Heart right ventricle (tissue), 16 donors: ENCODE measurements around the gene ZNF432. TPM values are rescaled to one million over a fixed set of nuclear protein-coding genes. Genes with fewer than 3 reads are reported as not detected.
A peak's percentile ranks its signal among the peaks of the same experiment; 100 is the strongest.
"Not testable (repeated sequence)": the region's sequence is repeated elsewhere in the genome, so short reads cannot be mapped to it uniquely, and the experiment has no call there.

Experiments used
- ATAC-seq, 8 donors: fragments of 200-7000 bp; cut with Tn5 transposase; one replicate each; pipeline ENCODE4 v1.9.1; 2020; ENCODE audit warnings: mild to moderate bottlenecking in 8 of 8, moderate library complexity in 8 of 8, moderate number of reproducible peaks in 1 of 8
- DNase-seq, 2 donors: peaks; one replicate each; pipeline ENCODE4 v3.0.0-alpha.2; 2020
- H3K27ac ChIP-seq, 10 donors: fragments of 200-600 bp; sonication (generic) in 2 of 10; one replicate each; pipeline versions ENCODE4 v1.5.0 to v1.8.0; 2020 to 2022; ENCODE audit warnings: mild to moderate bottlenecking in 3 of 10
- H3K27me3 ChIP-seq, 7 donors: fragments of 200-600 bp; one replicate each; pipeline ENCODE4 v1.8.0; 2021 to 2022; ENCODE audit warnings: mild to moderate bottlenecking in 2 of 7
- H3K36me3 ChIP-seq, 9 donors: fragments of 200-600 bp; sonication (generic) in 1 of 9; one replicate each; pipeline versions ENCODE4 v1.5.0 to v1.8.0; 2020 to 2022; ENCODE audit warnings: mild to moderate bottlenecking in 2 of 9
- H3K4me1 ChIP-seq, 9 donors: fragments of 200-600 bp; sonication (generic) in 1 of 9; one replicate each; pipeline versions ENCODE4 v1.5.0 to v1.8.0; 2020 to 2022; ENCODE audit warnings: mild to moderate bottlenecking in 4 of 9
- H3K4me3 ChIP-seq, 10 donors: fragments of 200-600 bp; sonication (generic) in 2 of 10; one replicate each; pipeline versions ENCODE4 v1.5.0 to v1.8.0; 2020 to 2022; ENCODE audit warnings: mild to moderate bottlenecking in 7 of 10, moderate library complexity in 2 of 10
- H3K9me3 ChIP-seq, 11 donors: fragments of 200-600 bp in 10 of 11; sonication (generic) in 2 of 11; one replicate each; pipeline versions ENCODE4 v1.5.0 to v1.8.0; 2013 to 2022; ENCODE audit warnings: mild to moderate bottlenecking in 2 of 11, control low read depth in 1 of 11, moderate library complexity in 1 of 11
- WGBS, 2 donors: extraction: QIAGEN DNeasy Blood & Tissue Kit; methylation state at CpG; one replicate each; pipeline ENCODE4 v1.1.7; 2013; ENCODE audit warnings: inconsistent platforms in 1 of 2; 5-methylcytosine and 5-hydroxymethylcytosine counted together
- intact Hi-C, 10 donors: fragments of 100-400 bp; cut with DNase I; formaldehyde crosslinking; loops; one replicate each; pipeline versions ENCODE4 v1.11.1 to v1.14.2; 2022
- long read RNA-seq, 3 donors: library from polyadenylated mRNA; unstranded; transcript quantifications; one replicate each; pipeline ENCODE4 v2.0.0, GENCODE V29; 2020 to 2021
- polyA plus RNA-seq, 2 donors: library from polyadenylated mRNA; stranded (reverse); fragments of 200-250 nt; gene quantifications; one replicate each; pipeline ENCODE4 v1.2.3, GENCODE V29; 2013
- total RNA-seq, 10 donors: library from RNA; stranded (reverse); fragmentation: NEBNext Ultra II Directional in 3 of 10; extraction: Animal tissue kit (Norgen Biotek cat#: 25700) in 3 of 10; gene quantifications; one replicate each; pipeline versions ENCODE4 v1.2.1 to v1.2.4, GENCODE V29; 2021 to 2023
- TF ChIP-seq, protein P1 (sequence below), 9 donors: fragments of 200-600 bp; sonication (generic) in 2 of 9; IDR thresholded peaks; one replicate each; pipeline versions ENCODE4 v1.5.0 to v1.8.0; 2021 to 2022; ENCODE audit warnings: antibody characterized with exemption in 9 of 9, mild to moderate bottlenecking in 5 of 9, moderate library complexity in 1 of 9
- donor health status: Arrhythmogenic right ventricular cardiomyopathy.
- donor health status: ischemic (EF 13 %, LVEDD 7.1; RV severe dilation, severe dysfunction).
- donor health status: healthy with polysubstance abuse.
- donor health status: DM: no; HTN: yes; CAD: no.
- donor health status: DM: no; HTN: no; CAD: no.
- donor health status: ischemic (EF 25% LVEDD 6.9; RV normal size, moderate dysfunction).
- donor health status: ischemic (EF 25% LVEDD 5.7; RV mildly dilated, moderate dysfunction).
- donor health status: healthy.
- donor health status: DM: yes; HTN: yes; CAD: no.
- donor health status: Ischemic cardiomyopathy.
- donor health status: ischemic (EF 35%, LVEDD 5.7; RV mildly dilated, moderate dysfunction).
- donor health status: nonischemic (EF 11% LVEDD 7.7; RV severe dilation, severe dysfunction).
- donor health status: DM: yes; HTN: yes; CAD: no.
- donor health status: PGD.
- donor health status: ischemic (EF 29% LVEDD 5.4; RV normal size, mild dysfunction).
- donor health status: nonischemic (EF 23%, LVEDD 6.1; RV moderate dilation, normal function).

Gene ZNF432
- total RNA-seq: 10 to 100 TPM in 2 of 10 donors, 1 to 10 TPM in 8; 5.1 to 11.4 (median 8.7) TPM
- polyA plus RNA-seq: 10 to 100 TPM in 1 of 2 donors, 1 to 10 TPM in 1; 3.8 to 14.4 TPM
- long read RNA-seq, donor 1, partial matches to known transcripts: 0 of 4 reads
- long read RNA-seq, donor 1, other reads (novel, unspliced or antisense): 1 of 4 reads
- long read RNA-seq, donor 2, partial matches to known transcripts: 0 of 4 reads
- long read RNA-seq, donor 2, other reads (novel, unspliced or antisense): 2 of 4 reads
- long read RNA-seq, donor 3, partial matches to known transcripts: 0 of 3 reads
- long read RNA-seq, donor 3, other reads (novel, unspliced or antisense): 1 of 3 reads

DNA sequence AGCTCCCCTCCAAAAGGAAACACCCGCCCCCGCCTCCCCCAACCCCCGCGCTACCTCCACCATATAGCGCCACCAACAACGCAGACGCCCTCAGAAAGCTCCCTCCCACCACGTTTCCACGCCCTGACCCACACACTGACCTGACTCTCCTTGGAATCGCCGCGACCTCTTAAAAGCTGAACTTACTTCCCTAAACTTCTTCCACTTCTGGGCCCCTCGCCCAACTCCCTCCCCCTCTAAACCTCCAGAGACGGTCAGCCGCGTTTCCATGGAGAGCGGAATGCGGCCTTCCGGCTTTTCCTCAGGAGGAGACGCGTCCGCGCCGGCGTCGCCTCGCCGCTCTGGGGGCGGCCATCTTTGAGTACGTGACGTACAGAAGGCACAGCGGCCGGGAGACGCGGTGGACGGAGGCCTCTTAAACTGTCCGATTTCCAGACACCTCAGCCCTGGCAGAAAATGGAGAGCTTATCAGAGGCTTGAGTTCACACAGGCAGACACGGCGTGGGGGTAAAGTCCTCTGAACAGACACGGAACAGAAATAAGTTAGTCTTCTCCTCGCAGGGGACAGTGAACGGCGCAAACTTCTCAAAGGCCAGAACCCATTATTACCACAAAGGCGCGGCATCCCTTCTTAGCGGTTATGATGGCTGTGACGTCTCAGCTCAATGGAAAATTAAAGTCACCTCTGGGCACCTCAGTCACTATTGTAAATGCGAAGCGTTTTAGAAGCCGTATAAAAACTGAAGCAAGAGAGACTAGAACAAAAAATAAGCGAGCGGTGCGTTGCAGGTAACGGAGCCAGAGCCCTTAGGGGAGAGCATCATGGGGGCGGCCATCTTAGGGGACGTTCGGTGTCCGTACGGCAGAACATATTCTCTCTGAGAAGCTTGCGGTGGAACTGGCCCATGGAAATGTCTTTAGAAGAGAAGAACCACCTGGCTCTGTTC lies at the start of gene ZNF432:
TSS of gene ZNF432 (minus strand) at position 284 of the 947 bp plus-strand sequence. CDS start 1,970 bp downstream, outside the sequence.
- ATAC-seq (peak; percentile 97 to 99 (median 99)), DNase-seq (peak; percentile 95 to 96)
- Histone ChIP-seq H3K4me1 (peaks cover 0 to 23% (median 11%) of the 10 kb centered on the region in 9 donors), H3K27me3 (no peaks in the 10 kb centered on the region), H3K27ac (peak within 1 kb of the TSS; percentile 88 to 99 (median 94)), H3K36me3 (peaks cover 0 to 36% (median 24%) of the 10 kb centered on the region in 9 donors), H3K9me3 (peaks cover 0 to 61% (median 12%) of the 10 kb centered on the region in 11 donors), H3K4me3 (peak within 1 kb of the TSS; percentile 47 to 73 (median 62))
- intact Hi-C loops: loop anchor here in 6 of 10 donors (2.0 to 5.0 kb wide), 6 partner anchors 20 to 122 kb away; partner anchors contain the start of genes ZNF614 (in 4 of the 6), ZNF615 (in 3 of the 6), ZNF841 (in 2 of the 6) and ZNF350 (in 1 of the 6)
- TF ChIP-seq, protein P1, sequence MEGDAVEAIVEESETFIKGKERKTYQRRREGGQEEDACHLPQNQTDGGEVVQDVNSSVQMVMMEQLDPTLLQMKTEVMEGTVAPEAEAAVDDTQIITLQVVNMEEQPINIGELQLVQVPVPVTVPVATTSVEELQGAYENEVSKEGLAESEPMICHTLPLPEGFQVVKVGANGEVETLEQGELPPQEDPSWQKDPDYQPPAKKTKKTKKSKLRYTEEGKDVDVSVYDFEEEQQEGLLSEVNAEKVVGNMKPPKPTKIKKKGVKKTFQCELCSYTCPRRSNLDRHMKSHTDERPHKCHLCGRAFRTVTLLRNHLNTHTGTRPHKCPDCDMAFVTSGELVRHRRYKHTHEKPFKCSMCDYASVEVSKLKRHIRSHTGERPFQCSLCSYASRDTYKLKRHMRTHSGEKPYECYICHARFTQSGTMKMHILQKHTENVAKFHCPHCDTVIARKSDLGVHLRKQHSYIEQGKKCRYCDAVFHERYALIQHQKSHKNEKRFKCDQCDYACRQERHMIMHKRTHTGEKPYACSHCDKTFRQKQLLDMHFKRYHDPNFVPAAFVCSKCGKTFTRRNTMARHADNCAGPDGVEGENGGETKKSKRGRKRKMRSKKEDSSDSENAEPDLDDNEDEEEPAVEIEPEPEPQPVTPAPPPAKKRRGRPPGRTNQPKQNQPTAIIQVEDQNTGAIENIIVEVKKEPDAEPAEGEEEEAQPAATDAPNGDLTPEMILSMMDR (IDR thresholded peaks at IDR 0.05): no peak
- 0 to 1% methylated on average over 60 of the region's 60 CpGs for WGBS, 2 donors

DNA sequence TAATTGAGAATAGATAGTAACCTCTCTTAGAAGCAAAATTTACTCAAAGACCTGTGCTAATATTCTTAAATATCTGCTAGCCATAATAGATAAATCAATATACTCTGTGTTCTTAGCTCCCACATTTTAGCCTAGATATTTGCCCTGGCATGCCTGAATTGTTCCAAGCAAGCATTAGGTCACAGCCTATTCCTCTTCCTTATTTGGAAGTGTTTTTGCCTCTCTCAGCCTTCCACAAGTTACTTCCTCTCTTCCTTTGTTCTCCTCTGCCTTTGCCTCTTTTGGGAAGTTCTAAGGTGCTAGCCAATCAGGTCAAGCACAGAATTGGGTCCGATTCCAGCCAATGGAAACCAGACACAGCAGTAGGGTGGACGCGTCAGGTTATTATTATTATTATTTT lies 47.8 kb upstream of the ZNF432 start:
- ATAC-seq, H3K27me3 ChIP-seq, DNase-seq, H3K4me3 ChIP-seq: not testable (repeated sequence)
- H3K27ac ChIP-seq: peak overlapping the region in 5 of 10 donors; percentile 4 to 88 (median 49)
- intact Hi-C loops: loop anchor here in 1 of 10 donors (5.0 kb wide), 1 partner anchor 49 kb away; the partner anchor contains the start of gene ZNF432
- peaks cover 6 to 30% (median 21%) of the 10 kb centered on the region in 9 donors for H3K4me1 ChIP-seq
- H3K9me3 ChIP-seq: peaks cover 0 to 73% (median 13%) of the 10 kb centered on the region in 11 donors
- 82 to 96% methylated on average over 3 of the region's 3 CpGs for WGBS, 2 donors
- H3K36me3 ChIP-seq: peaks cover 0 to 24% (median 11%) of the 10 kb centered on the region in 9 donors

DNA sequence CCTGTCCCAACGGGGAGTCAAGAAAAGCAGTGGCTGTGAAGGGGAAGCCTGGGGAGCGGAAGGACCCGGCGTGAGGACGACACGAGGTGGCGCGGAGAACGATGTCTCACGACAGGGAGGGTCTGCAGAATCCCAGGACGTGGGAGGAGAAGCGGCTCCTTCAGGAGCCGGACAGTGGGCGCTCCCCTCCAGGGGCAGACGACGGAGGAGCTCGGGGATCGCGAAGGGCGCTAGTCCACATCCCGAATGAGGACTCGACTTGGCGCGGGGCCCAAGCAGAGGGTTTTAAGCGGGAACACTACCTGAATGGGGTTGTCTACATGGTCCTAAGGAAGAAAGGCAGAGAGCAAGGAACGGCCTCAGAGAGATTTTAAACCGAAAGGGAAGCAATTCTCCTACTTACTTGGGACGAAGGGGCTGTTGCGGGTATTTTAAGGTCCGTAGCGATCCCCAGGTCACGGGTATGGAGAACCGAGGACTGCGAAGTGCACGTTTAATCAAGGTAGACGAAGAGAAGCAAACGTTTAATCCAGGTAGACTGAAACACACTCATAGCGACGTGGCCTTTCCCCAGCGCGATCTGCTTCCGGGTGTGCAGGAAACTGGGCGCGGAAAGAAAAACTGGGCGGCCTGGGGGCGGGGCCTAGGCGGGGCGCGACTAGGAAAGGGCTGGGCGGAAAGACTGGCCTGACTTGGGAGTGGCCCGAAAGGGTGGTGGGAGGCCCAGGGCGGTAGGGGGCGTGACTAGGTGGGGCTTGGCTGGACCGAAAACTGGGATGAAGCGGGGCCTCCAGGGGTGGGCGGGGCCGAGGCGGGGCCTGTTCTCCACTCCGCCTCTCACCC lies 46.8 kb upstream of the ZNF432 start, which contains the start of gene ZNF841:
TSS of gene ZNF841 (minus strand) at position 594 of the 843 bp plus-strand sequence. CDS start 10,964 bp downstream, outside the sequence.
- H3K4me3 ChIP-seq: peak within 1 kb of the TSS; percentile 59 to 98 (median 80)
- intact Hi-C loops: loop anchor here in 2 of 10 donors (2.0 to 5.0 kb wide), 2 partner anchors 47 to 48 kb away; partner anchors contain the start of gene ZNF432 (in 2 of the 2)
- H3K27ac ChIP-seq: peak within 1 kb of the TSS in 9 of 10 donors; percentile 66 to 88 (median 76)
- 1% methylated on average over 58 to 59 of the region's 59 CpGs for whole genome bisulfite sequencing, 2 donors
- TF ChIP-seq, protein P1 (IDR thresholded peaks at IDR 0.05): peak in 4 of 9 donors; percentile 8 to 47 (median 29)
- H3K36me3 ChIP-seq: peaks cover 0 to 34% (median 11%) of the 10 kb centered on the region in 9 donors
- no peaks in the 10 kb centered on the region for H3K27me3 ChIP-seq
- H3K9me3 ChIP-seq: peaks cover 0 to 75% (median 13%) of the 10 kb centered on the region in 11 donors
- H3K4me1 ChIP-seq: peaks cover 6 to 30% (median 21%) of the 10 kb centered on the region in 9 donors
- peak; percentile 100 for ATAC-seq
- DNase-seq: peak; percentile 97 to 98
